ENCODE results near the gene PARP3.
"Not testable (repeated sequence)": the region's sequence is repeated elsewhere in the genome, so short reads cannot be mapped to it uniquely, and the experiment has no call there.

PARP3 gene

GRCh38 chr3:51941798-51942602 is at the start of gene PARP3, which contains the start of gene RRP9:
PARP3 (plus strand) TSS chr3:51942363; CDS start chr3:51943356, 993 bp downstream.
RRP9 (minus strand) TSS chr3:51941904; CDS start chr3:51941867, 37 bp downstream.
- peak; percentile 99 for DNase-seq

- DNase-seq, result no peak
Measured at GRCh38 chr3:51894391-51894790, 47.8 kb upstream of the PARP3 start.

GRCh38 chr3:51894939-51895338 is 47.2 kb upstream of the PARP3 start:
- DNase-seq, result no peak

- DNase-seq, result no peak
Measured at GRCh38 chr3:51896607-51897305, 45.4 kb upstream of the PARP3 start.

- no peak for DNase-seq
Measured at GRCh38 chr3:51897391-51897790, 44.8 kb upstream of the PARP3 start.

GRCh38 chr3:51900043-51900442 is 42.1 kb upstream of the PARP3 start:
- not testable (repeated sequence) for DNase-seq

GRCh38 chr3:51902361-51902760 is 39.8 kb upstream of the PARP3 start:
- not testable (repeated sequence) for DNase-seq

GRCh38 chr3:51904034-51904823 is 37.9 kb upstream of the PARP3 start:
- no peak for DNase-seq

GRCh38 chr3:51908026-51908425 is 34.1 kb upstream of the PARP3 start:
- no peak for DNase-seq

- no peak for DNase-seq
Measured at GRCh38 chr3:51916418-51916817, 25.7 kb upstream of the PARP3 start.

- no peak for DNase-seq
Measured at GRCh38 chr3:51921081-51921578, 21.0 kb upstream of the PARP3 start.

- no peak for DNase-seq
Measured at GRCh38 chr3:51927061-51927977, 14.8 kb upstream of the PARP3 start.

GRCh38 chr3:51928438-51928837 is 13.7 kb upstream of the PARP3 start:
- DNase-seq, result no peak

GRCh38 chr3:51928981-51929380 is 13.2 kb upstream of the PARP3 start:
- DNase-seq, result not testable (repeated sequence)

GRCh38 chr3:51929420-51930003 is 12.7 kb upstream of the PARP3 start:
- peak; percentile 8 for DNase-seq

- DNase-seq, result no peak
Measured at GRCh38 chr3:51930439-51930838, 11.7 kb upstream of the PARP3 start.

GRCh38 chr3:51931756-51932155 is 10.4 kb upstream of the PARP3 start:
- DNase-seq, result no peak

GRCh38 chr3:51932471-51933370 is 9.4 kb upstream of the PARP3 start:
- no peak for DNase-seq

- no peak for DNase-seq
Measured at GRCh38 chr3:51933471-51934138, 8.6 kb upstream of the PARP3 start.

Data from GF-D8 (cell line).